ENCODE results near the gene KLHDC9. TPM values are rescaled to one million over a fixed set of nuclear protein-coding genes. Genes with fewer than 3 reads are reported as not detected.

Gene KLHDC9
- total and polyA plus RNA-seq, 7 donors = 0.34 to 5.9 (median 2.7) TPM

GRCh38 chr1:161100556-161100955 is 2.4 kb downstream of the KLHDC9 start:
- H3K36me3 ChIP-seq (ENCODE audit: insufficient read depth in 1 of 2, low read depth in 1 of 2) = peaks cover 16 to 36% of the 10 kb centered on the region in 2 donors
- no peak for TF ChIP-seq CTCF (IDR thresholded peaks at IDR 0.05)
- peaks cover 7% of the 10 kb centered on the region for H3K4me1 ChIP-seq
- no peaks in the 10 kb centered on the region for H3K27me3 ChIP-seq (ENCODE audit: insufficient read depth in 3 of 3, low read length in 2 of 3)
- ATAC-seq (no peak), DNase-seq (peak in 1 of 2 donors; percentile 36)
- intact Hi-C loops (cut with DNase I) = no loop called here
- no peaks in the 10 kb centered on the region for H3K9me3 ChIP-seq
- WGBS, 3 donors = 34 to 47% (median 38%) methylated on average over 2 of the region's 2 CpGs
- H3K27ac ChIP-seq = peak overlapping the region; percentile 17
- H3K4me3 ChIP-seq = no peak overlapping the region

DNA sequence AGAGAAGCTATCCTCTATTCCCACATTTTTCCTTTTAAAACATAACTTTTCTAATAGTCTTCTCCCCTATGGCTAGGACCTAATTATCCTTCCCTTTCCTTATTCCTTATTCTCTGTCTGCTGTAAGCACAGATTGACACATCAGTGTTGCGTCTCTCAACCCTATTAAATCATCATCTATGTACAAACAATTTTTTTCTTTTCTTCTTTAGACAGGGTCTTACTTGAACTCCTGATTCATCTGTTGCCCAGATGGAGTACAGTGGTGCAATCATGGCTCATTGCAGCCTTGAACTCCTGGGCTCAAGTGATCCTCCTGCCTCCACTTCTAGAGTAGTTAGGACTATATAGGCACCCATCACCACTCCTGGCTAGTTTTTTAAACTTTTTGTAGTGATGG is 8.3 kb downstream of the KLHDC9 start:
- intact Hi-C loops (cut with DNase I) = no loop called here
- Histone ChIP-seq H3K36me3 (ENCODE audit: insufficient read depth in 1 of 2, low read depth in 1 of 2) (peaks cover 9 to 24% of the 10 kb centered on the region in 2 donors), H3K4me3 (no peak overlapping the region), H3K4me1 (peaks cover 2% of the 10 kb centered on the region), H3K27ac (no peak overlapping the region), H3K27me3 (ENCODE audit: insufficient read depth in 3 of 3, low read length in 2 of 3) (no peaks in the 10 kb centered on the region), H3K9me3 (no peaks in the 10 kb centered on the region)
- no peak for TF ChIP-seq CTCF (IDR thresholded peaks at IDR 0.05)
- whole genome bisulfite sequencing, 3 donors = 96 to 100% (median 97%) methylated on average over 1 of the region's 1 CpG
- DNase-seq = no peak
- no peak for ATAC-seq

DNA sequence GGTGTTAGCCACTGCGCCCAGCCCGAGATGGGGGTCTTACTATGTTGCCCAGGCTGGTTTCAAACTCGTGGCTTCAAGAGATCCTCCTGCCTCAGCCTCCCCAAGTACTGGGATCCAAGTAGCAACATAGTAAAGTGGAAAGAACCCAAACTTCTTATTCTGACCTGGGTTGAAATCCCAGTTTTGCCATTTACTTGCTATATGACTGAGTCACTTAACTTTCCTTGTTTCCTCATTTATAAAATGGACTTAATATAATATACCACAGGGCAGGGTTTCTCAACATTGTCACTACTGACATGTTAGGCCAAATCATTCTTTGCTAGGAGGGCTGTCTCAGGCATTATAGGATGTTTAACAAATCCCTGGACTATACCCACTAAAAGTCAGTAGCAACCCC is 13.0 kb downstream of the KLHDC9 start:
- H3K9me3 ChIP-seq = no peaks in the 10 kb centered on the region
- peaks cover 3 to 12% of the 10 kb centered on the region in 2 donors for H3K36me3 ChIP-seq (ENCODE audit: insufficient read depth in 1 of 2, low read depth in 1 of 2)
- ATAC-seq (no peak), DNase-seq (no peak)
- no peak overlapping the region for H3K27ac ChIP-seq
- WGBS, 3 donors = 93 to 96% (median 94%) methylated on average over 3 of the region's 3 CpGs
- H3K4me3 ChIP-seq = no peak overlapping the region
- intact Hi-C loops (cut with DNase I) = no loop called here
- H3K27me3 ChIP-seq (ENCODE audit: insufficient read depth in 3 of 3, low read length in 2 of 3) = no peaks in the 10 kb centered on the region
- peaks cover 39% of the 10 kb centered on the region for H3K4me1 ChIP-seq
- TF ChIP-seq CTCF (IDR thresholded peaks at IDR 0.05) = no peak

- no peak for DNase-seq
- H3K4me3 ChIP-seq = no peak overlapping the region
- H3K27me3 ChIP-seq (ENCODE audit: insufficient read depth in 3 of 3, low read length in 2 of 3) = no peaks in the 10 kb centered on the region
- no peaks in the 10 kb centered on the region for H3K9me3 ChIP-seq
- no peak for ATAC-seq
- peaks cover 43% of the 10 kb centered on the region for H3K4me1 ChIP-seq
- TF ChIP-seq CTCF (IDR thresholded peaks at IDR 0.05) = no peak
- no peak overlapping the region for H3K27ac ChIP-seq
- intact Hi-C loops (cut with DNase I) = no loop called here
- WGBS, 3 donors = 81 to 95% (median 86%) methylated on average over 2 of the region's 2 CpGs
- peaks cover 3 to 12% of the 10 kb centered on the region in 2 donors for H3K36me3 ChIP-seq (ENCODE audit: insufficient read depth in 1 of 2, low read depth in 1 of 2)
Observed at GRCh38 chr1:161111527-161111926, 13.4 kb downstream of the KLHDC9 start.

GRCh38 chr1:161113915-161114314 is 15.8 kb downstream of the KLHDC9 start:
- H3K4me1 ChIP-seq = peaks cover 52% of the 10 kb centered on the region
- WGBS, 3 donors = 85 to 90% (median 85%) methylated on average over 1 of the region's 1 CpG
- no peak for ATAC-seq
- no peaks in the 10 kb centered on the region for H3K27me3 ChIP-seq (ENCODE audit: insufficient read depth in 3 of 3, low read length in 2 of 3)
- peak overlapping the region; percentile 7 for H3K27ac ChIP-seq
- peaks cover 3 to 12% of the 10 kb centered on the region in 2 donors for H3K36me3 ChIP-seq (ENCODE audit: insufficient read depth in 1 of 2, low read depth in 1 of 2)
- H3K9me3 ChIP-seq = no peaks in the 10 kb centered on the region
- no peak for DNase-seq
- TF ChIP-seq CTCF (IDR thresholded peaks at IDR 0.05) = no peak
- H3K4me3 ChIP-seq = no peak overlapping the region
- intact Hi-C loops (cut with DNase I) = no loop called here

Data from psoas muscle (tissue), 8 donors.